ENCODE data around the gene GREM1. TPM values are rescaled to one million over a fixed set of nuclear protein-coding genes. Genes with fewer than 3 reads are reported as not detected.

Gene GREM1
- total RNA-seq, 2 donors from 2014 or later: not detected

DNA sequence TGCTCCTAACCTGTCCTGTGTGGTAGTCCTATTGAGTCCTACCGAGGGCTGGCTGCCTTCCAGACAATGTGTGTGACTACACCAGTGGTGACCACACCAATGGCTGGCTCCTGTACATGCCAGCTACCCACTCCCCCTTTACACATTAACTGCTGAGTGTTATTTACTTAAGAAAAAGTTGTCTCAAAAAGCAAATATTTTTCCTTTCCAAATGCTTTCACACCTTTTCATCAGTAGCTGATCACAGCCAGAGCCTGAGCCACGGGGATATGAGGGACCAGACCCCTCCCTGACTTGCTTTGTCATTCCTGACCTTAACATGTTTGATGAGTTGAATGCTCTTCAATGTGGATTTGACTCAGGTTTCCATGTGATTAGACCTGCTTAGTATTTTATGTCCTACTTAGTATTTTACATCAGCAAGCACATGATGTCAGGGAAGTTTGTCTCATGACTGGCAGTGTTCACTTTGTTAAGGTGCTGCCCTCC, 29.6 kb upstream of the GREM1 start:
- DNase-seq (ENCODE audit: low spot score in 2 of 2) (no peak), ATAC-seq (no peak)
- H3K36me3 Mint-ChIP-seq: no peaks in the 10 kb centered on the region
- H3K27ac Mint-ChIP-seq: no peak overlapping the region
- no peaks in the 10 kb centered on the region for H3K9me3 Mint-ChIP-seq

DNA sequence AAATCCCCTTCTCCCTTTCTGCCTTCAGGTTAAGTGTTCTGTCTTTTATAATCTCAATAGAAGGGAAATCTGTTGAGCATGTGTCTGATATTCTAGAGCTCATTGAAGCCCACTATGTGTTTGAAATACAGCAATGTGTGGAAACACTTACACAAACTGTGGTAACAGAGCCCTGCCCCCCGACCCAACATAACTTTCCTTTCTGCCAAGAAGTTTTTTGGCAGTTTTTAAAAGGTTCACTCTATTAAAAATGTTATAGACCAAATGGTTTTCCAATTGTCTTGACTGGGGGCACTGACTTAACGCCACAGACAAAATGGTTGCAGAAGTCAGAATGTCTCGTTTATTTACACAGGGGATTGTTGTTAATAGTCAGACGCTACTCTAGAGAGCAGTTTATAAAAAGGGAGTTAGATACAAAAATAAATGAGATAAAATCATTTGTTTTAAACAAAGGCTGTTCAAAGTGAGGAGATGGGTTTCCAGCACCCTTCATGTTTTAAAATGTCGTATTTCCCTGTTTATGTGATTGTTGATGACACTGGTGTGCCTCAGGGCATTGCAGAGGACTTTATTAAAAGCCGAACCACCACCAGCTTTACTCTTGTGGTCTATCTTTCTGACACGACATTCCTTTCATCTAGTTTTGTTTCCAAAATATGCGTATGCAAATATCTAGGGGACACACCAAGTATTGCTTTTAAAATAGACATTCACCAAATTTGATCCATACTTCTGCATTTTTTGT, 26.7 kb upstream of the GREM1 start:
- ATAC-seq (no peak), DNase-seq (ENCODE audit: low spot score in 2 of 2) (no peak)
- Mint-ChIP-seq H3K27ac (no peak overlapping the region), H3K9me3 (no peaks in the 10 kb centered on the region), H3K36me3 (no peaks in the 10 kb centered on the region)

DNA sequence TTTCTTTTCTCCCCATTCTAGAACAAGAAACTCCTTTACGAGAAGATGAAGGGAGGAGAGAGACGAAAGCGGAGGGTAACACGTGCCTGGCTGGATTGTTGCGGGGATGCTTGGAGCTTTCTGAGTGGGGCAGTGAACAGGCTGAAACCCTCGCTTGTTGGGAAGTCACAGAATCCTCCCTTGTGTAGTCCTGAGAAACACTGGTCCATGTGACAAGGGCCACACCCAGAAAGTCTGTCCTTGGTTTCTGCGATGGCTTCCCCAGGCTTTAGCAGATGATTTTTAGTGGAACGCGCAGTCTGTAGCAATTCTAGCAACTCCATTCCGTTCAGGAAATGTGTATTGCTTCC, 26.1 kb upstream of the GREM1 start:
- Mint-ChIP-seq H3K9me3 (no peaks in the 10 kb centered on the region), H3K27ac (no peak overlapping the region), H3K36me3 (no peaks in the 10 kb centered on the region)
- ATAC-seq (no peak), DNase-seq (ENCODE audit: low spot score in 2 of 2) (no peak)

DNA sequence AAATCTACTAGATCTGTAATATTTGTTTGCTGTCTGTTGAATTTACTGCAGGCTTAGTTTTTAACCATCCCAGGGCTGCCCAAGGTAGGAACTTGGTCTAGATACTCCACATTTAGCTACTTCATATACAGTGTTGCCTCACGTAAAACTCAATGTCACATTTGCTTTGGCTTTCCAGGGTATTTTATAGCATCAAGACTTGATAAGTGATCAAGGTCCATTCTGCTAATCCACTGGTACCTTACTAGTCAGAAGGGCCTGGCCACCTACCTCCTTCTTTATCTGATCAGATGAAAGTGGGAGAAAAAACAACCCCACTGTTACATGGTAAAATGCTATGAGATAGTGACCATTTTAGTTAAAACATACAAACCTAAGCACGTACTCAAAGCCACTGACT, 25.5 kb upstream of the GREM1 start:
- no peak overlapping the region for H3K27ac Mint-ChIP-seq
- ATAC-seq: no peak
- no peaks in the 10 kb centered on the region for H3K36me3 Mint-ChIP-seq
- no peaks in the 10 kb centered on the region for H3K9me3 Mint-ChIP-seq
- DNase-seq (ENCODE audit: low spot score in 2 of 2): no peak

DNA sequence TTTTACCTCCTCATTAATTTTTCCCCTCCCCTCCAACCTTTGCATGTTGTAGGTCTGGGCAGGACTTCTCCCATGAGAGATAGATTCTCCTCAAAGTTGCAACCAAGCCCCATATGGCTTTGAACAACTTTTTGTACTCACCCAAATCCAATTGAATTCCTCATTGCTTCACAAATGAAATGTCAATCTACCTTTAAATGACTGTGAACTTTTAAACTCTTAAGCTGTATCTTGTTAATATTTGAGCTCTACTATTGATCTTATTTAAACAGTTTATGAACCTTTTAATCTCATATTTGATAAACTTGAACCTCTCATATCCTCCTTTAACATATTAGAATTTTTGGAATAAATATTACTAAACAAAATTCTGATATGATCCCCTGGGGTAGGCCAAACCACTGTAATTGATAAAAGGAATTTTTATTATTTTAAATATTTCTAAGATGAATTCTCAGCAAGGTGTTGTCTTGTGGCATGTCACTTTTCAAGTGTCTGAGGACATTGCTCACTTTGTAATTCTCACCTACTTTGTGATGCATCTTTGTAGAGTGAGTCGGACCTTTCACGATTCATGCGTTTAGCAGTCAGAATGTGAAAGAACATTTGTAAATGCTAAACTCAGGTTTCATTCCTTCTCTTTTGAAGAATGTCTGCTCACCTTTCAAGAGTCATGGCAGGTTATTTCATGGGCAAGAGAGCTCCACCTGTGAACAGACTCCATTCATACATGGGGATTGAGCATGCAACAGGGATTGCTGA, 23.4 kb upstream of the GREM1 start:
- DNase-seq (ENCODE audit: low spot score in 2 of 2): no peak
- peak in 1 of 2 donors; percentile 77 for ATAC-seq
- Mint-ChIP-seq H3K36me3 (no peaks in the 10 kb centered on the region), H3K9me3 (no peaks in the 10 kb centered on the region), H3K27ac (no peak overlapping the region)

DNA sequence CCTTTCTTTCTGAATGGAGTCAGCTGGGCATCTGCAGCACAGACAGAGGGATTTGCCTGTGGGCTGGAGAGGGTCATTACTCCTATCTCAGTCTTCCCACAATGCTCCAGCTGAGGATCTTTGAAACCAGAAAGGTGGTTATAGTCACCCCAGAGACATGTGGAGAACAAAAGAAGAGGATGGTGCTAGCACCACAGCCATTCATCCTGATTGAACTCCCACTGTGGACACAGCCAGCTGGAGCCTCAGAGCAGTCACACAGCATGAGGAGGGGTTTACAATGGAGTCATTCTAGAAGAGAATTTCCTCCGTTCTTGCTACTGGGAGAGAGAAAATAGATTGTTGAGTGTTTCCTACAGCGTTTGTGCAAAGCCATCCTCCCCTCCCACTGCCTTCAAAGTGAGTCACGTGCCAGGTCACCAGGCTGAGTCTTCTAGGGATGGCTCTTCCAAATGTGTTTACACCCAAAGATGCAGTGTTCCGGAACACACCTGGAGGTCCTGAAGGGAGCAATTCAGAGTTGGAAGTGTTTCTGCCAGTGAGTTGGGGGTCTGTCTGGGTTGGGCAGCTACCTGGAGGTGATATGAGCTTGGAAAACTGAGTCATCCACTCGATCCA, 18.9 kb upstream of the GREM1 start:
- ATAC-seq (no peak), DNase-seq (ENCODE audit: low spot score in 2 of 2) (no peak)
- Mint-ChIP-seq H3K27ac (no peak overlapping the region), H3K9me3 (no peaks in the 10 kb centered on the region), H3K36me3 (no peaks in the 10 kb centered on the region)

DNA sequence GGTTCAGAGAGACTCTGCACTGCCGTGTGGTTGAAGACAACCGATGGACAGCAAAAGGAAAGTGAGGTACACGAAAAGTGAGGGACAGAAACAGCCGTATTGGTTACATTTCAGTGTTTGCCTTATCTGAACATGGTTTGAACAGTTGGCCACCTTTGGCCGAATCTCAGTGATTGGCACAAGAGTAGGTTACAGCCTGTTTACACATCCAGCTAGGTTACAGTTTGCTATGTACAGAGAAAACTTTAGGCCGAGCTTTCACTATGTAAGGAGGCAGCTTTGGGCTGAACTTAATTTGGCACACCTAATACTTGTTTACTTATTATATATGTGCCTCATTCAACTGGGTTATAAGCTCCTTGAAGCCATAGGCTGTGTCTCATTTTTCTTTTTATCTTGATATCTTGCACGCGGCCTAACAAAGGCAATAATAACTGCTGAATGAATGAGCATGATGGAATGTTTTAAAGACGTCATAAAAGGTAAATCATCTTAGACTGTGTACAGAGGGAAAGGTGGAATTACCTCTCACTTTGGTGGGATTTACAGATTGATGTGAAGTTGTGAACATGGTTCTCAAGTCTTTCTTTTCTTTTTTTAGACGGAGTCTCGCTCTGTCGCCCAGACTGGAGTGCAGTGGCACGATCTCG, 17.2 kb upstream of the GREM1 start:
- ATAC-seq (no peak), DNase-seq (ENCODE audit: low spot score in 2 of 2) (no peak)
- H3K36me3 Mint-ChIP-seq: no peaks in the 10 kb centered on the region
- H3K27ac Mint-ChIP-seq: no peak overlapping the region
- H3K9me3 Mint-ChIP-seq: no peaks in the 10 kb centered on the region

DNA sequence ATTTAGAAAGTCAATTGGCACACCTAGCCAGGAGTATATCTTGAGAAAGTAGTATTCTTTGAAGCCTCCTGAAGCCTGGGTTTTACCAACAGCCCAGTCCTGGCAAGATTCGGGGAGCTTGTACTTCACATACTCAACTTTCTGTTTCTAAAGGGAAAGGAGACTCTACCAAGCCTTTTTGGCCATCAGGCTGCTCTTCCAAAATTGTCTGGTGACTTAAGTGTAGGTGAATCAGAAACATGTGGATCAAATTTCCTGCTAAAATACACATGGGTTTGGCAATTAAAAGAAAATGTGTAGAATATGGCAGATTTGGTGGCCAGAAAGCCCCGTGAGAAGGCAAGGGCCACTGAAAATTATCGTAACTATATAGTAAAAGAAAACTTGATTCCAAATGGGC, 15.9 kb upstream of the GREM1 start:
- Mint-ChIP-seq H3K27ac (no peak overlapping the region), H3K36me3 (no peaks in the 10 kb centered on the region), H3K9me3 (no peaks in the 10 kb centered on the region)
- ATAC-seq (no peak), DNase-seq (ENCODE audit: low spot score in 2 of 2) (no peak)

DNA sequence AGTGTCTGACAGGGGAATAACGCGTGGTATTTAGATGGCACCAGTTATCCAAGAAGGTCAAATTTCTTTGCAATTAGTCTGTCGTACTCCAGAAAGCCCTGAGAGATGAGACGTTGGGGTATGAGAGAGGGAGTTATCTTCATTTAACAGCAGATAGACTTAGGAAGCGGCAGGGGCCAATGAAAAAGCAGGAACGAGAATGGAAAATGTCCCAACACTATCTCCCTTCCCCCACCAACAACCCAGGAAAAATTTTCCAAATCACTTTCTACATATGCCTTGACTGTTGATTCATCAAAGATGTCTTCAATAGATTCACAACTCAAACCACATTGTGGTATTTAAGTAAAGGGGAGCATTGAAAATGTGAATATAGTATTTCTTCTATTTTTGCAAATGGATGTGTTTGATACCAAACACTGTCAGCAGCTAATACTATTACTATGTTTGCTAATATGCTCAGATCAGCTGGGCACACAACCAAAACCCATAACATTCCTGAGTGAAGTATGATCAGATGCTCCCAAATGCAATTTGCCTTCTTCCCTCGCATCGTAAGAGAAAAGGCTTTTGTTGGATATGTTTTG, 13.3 kb upstream of the GREM1 start:
- Mint-ChIP-seq H3K27ac (no peak overlapping the region), H3K36me3 (no peaks in the 10 kb centered on the region)
- ATAC-seq: no peak

DNA sequence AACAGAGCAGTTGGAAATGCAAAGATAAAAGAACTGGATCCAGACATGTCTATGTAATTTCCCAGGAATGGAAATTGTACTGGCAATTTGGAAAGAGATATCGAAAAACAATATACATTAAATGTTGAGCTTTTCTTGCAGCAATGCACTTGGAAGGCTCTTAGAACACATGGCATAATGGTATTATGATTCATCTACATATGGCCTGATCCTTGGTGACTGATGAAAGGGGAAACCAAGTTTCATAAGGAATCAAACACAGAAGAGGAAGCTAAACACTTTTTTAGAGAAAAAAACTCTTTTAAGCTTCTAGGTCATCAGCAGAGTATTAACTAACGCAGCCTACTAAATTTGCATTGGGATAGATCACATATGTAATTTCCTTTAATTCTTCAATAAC, 12.4 kb upstream of the GREM1 start:
- Mint-ChIP-seq H3K9me3 (no peaks in the 10 kb centered on the region), H3K27ac (no peak overlapping the region), H3K36me3 (no peaks in the 10 kb centered on the region)
- no peak for ATAC-seq
- no peak for DNase-seq (ENCODE audit: low spot score in 2 of 2)

More for the DNA sequence above, 13.3 kb upstream of the GREM1 start:
- H3K9me3 Mint-ChIP-seq: no peaks in the 10 kb centered on the region
- DNase-seq (ENCODE audit: low spot score in 2 of 2): no peak

DNA sequence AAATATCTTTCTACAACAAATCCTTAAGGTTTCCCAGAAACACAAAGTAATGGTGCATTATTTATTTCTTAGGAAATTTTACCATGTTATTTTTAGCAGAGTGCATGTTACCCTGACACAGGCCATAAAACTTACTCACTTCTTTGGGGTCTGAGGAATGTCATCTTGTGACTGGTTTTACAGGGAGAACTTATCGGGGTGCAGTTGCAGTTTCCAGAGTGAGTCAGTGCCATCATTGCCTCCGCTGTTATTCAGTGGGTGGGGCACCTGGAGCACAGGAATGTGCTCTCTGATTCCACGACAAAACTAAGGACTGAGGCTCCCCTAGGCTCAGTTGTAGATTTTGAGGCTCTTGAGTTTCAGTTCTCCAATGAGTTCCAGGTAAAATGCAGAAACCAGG, 11.1 kb upstream of the GREM1 start:
- Mint-ChIP-seq H3K36me3 (no peaks in the 10 kb centered on the region), H3K9me3 (no peaks in the 10 kb centered on the region), H3K27ac (no peak overlapping the region)
- ATAC-seq: no peak
- DNase-seq (ENCODE audit: low spot score in 2 of 2): no peak

DNA sequence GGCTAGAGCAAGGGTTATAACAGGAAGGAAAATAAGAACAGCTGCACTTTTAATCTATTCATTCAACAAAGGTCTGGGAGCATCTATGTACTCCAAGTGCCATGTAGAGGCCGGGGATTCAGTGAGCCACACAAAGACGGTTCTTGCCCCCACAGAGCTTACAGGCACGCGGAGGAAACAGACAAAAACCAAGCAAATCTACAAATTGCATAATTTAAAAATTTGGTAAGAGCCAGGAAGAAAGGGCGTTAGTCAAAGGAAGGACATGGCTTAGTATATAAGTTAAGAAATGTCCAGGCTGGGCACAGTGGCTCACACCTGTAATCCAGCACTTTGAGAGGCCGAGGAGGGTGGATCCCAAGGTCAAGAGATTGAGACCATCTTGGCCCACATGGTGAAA, 10.4 kb upstream of the GREM1 start:
- DNase-seq (ENCODE audit: low spot score in 2 of 2) (no peak), ATAC-seq (no peak)
- Mint-ChIP-seq H3K36me3 (no peaks in the 10 kb centered on the region), H3K27ac (no peak overlapping the region), H3K9me3 (no peaks in the 10 kb centered on the region)

DNA sequence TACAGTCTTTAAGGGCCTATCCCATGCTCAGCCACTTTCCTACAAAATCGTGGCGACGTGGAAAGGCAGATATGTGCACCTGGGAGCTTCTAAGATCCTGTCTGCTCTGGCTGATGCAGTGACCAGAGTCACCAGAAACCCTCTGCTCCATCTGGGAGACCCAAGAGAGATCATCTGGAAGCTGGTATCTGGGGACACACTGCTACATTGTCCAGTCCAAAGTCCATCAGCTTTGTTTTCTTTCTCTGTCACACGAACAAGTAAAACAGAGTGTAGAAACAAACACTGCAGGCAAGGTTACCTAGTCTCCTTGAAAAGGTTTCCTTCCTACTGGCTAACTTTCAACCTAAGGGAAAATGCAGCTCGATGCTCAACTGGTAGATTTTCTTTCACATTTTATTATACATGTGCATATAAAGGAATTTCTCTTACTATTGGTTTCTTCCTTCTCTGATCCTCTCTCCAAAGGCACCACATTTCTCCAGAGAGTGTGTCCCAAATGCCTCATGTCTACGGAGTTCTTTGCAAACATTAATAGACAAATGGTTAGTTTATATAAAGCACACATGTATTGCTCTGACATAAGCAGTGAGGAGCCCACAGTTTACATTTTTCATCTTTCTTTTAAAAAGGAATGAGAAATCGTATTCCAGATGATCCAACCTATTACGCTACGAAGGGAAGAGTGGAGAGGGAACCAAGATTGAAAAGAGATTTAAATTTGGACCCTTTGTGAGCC, 8.3 kb upstream of the GREM1 start:
- DNase-seq (ENCODE audit: low spot score in 2 of 2): no peak
- no peak for ATAC-seq
- no peaks in the 10 kb centered on the region for H3K9me3 Mint-ChIP-seq
- H3K36me3 Mint-ChIP-seq: no peaks in the 10 kb centered on the region
- no peak overlapping the region for H3K27ac Mint-ChIP-seq

DNA sequence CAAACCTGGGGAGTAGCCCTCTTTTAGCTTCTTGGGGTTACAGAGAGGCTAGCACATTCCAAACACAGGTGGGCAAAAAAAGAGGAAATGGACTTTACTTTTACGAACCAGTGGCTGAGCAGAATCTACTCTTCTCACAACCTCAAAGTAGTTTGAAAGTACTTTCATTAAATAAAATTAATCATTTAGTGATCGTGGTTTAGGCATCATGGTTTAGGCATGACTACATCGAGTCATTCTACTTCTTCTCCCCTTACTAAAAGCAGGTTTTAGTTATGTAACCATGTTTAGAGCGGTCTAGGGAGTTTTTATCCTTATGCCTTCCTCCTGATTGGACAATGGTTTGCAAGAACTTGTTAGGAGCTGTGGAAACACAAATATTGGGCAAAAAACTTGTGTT, 2.5 kb upstream of the GREM1 start:
- Mint-ChIP-seq H3K9me3 (no peaks in the 10 kb centered on the region), H3K27ac (no peak overlapping the region), H3K36me3 (peaks cover 7 to 15% of the 10 kb centered on the region in 2 donors)
- DNase-seq (ENCODE audit: low spot score in 2 of 2) (no peak), ATAC-seq (peak in 1 of 2 donors; percentile 70)

DNA sequence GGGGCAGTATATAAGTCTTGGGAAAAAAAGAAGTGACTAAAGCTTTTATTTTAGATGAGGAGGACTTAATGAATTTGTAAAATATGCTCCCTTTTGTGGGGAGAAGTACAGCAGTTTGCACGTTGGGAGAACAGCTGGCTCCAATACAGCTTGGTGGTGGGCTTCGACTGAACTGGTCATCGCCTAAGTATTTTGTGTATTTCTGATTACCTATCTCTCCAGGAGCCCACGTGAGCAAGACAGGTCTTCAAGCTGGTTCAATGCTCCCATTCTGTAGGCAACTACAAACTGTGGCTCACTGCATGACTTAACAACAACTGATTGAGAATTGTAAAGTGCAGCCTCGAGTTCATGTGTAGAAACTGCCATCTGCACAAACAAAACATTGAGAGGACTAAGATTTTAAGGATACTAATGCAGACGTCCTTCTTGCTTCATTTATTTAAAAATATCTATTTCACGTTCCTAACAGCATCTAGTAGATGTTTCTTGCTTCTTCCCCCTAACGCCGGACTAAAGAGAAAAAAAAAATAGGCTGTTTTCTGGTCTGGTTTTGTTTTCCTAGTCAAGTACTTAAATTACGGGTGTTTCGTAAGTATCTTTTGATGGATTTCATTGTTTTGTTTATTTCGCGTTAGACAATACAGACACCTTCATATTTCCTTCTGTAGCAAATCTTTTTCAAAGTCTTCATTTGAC, 1.4 kb upstream of the GREM1 start:
- no peak overlapping the region for H3K27ac Mint-ChIP-seq
- H3K9me3 Mint-ChIP-seq: no peaks in the 10 kb centered on the region
- ATAC-seq (no peak), DNase-seq (ENCODE audit: low spot score in 2 of 2) (no peak)
- H3K36me3 Mint-ChIP-seq: peaks cover 7 to 15% of the 10 kb centered on the region in 2 donors

Data from activated naive CD4-positive, alpha-beta T cell treated with anti-CD3 and anti-CD28 coated beads, Interleukin-2, amount 50 U/mL, for 72 hours (primary cell).